ENCODE results near the gene TMEM72.
"Not testable (repeated sequence)": the region's sequence is repeated elsewhere in the genome, so short reads cannot be mapped to it uniquely, and the experiment has no call there.

TMEM72 gene

DNA sequence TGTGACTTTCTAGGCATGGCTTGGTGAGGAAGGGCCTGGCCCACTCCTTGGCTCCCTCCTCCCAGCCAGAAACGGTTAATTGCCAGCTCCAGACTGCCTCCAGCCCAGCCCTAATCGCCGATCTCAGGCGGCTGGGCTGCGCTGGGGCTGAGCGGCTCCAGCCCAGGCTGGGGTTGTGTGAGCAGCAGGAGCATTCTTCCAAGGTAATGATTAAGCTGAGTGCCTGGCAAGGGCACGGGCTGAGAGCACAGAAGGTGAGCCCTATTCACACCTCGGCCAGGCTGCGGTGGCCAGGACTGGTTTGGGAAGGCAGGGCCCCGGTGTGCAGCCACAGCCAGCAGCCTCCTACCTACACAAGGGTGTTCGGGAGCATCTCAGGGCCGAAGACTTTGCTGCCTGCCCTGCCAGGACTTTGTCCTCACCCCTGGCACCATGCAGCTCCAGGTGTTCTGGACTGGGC, at the start of gene TMEM72:
TSS of gene TMEM72 (plus strand) at position 257 of the 460 bp plus-strand sequence. CDS start at position 433, 176 bp downstream.
- DNase-seq: no peak

DNA sequence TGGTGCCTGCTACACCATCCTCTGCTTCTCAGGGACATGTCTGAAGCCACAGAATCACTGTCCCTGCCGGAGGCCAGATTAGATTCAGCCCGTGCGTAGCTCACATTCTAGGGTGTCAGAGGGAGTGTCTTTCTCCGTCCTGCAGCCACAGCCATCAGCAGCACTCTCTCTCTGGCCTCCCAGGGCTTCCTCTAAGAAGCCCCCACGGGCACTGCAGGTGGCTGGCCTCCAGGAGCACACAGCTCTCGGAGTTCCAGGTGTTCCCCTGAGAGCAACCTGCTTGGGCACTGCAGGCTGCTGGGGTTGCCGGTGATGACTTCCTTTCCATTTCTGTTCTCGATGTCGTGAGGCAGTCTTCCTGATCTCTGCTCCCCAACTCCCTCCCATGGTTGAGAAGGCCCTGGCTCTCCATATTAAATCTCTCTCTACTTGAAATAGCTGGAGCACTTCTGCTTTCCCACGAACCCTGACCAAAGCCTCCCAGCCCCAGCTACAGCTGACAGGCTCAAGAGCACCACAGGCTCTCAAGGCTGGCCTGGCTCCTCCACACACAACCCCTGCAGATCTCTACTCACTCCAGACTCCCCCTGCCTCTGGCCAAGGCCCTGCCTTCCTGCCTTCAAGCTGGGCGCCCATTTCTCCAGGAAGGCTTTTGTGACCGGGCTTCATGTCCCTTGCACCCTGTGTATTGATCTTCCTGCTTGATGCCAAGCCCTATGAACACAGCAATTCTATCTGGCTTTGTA, 49.0 kb upstream of the TMEM72 start:
- DNase-seq: no peak

DNA sequence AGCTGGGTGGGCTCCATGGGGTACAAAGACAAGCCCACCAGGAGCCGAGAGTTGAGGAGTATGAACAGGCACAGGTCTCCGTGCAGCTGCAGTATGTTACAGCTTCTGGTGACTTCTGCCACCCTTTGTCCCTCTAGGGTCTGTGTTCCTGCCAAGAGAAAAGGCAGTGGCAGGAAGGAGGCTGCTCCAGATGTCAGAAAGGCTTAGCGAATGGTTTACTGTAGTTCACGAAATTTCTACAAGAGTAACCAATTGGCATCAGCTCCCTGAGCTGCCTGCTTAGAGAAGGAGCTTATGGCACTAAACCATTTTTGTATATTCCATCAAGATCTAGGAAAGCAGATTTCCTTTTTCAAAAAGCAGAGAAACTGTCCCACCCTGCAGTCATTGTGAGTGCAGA, 48.2 kb upstream of the TMEM72 start:
- no peak for DNase-seq

DNA sequence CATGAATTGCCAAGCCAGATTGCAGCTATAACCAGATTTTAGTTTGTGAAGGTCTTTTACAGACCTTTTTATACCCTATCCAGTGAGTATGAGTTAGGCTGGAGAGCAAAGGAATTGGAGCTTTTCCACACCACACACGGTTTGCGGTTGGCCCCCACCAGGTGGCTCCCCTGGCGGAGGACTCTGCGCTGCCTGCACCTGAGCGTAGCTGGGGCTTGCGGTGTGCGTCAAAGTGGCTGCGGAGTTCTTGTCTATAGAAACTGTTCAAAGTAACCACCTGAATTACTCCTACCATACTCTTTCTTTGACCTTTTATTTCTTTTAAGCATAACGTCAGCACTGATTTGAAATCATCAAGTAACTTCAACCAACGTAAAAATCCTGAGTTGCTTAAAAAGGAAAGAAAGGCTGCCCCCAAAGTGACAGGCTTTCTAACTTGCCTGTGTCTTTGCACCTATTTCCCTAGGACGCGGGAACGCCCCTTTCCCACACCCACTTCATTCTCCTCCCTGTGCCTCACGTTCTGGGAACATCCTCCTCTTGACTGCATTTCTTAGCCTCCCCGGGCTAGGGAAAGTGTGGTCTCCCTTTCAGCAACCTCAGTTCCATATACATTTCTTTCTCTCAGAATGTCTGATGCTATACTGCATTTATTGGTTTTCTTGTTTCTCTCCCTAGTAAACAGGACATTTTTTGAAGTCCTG, 47.6 kb upstream of the TMEM72 start:
- no peak for DNase-seq

DNA sequence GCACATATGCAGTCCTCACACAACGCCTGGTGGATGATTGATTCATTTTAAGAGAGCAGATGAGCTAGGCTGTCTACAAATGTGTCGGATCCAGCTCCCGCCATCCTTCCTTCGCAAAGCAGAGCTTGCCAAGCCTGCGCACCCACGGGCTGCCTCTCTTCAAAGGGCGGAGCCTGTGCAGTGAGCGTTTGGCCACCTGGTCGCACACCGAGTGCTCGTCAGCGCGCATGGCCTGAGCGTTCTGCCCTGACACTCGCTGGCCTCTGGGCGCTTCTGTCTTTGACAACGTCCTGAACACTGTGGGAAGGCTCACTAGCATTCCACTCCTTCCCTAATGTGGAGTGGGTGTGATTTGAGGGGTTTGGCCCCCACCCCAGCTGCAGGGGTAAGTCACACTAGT, 47.1 kb upstream of the TMEM72 start:
- no peak for DNase-seq

DNA sequence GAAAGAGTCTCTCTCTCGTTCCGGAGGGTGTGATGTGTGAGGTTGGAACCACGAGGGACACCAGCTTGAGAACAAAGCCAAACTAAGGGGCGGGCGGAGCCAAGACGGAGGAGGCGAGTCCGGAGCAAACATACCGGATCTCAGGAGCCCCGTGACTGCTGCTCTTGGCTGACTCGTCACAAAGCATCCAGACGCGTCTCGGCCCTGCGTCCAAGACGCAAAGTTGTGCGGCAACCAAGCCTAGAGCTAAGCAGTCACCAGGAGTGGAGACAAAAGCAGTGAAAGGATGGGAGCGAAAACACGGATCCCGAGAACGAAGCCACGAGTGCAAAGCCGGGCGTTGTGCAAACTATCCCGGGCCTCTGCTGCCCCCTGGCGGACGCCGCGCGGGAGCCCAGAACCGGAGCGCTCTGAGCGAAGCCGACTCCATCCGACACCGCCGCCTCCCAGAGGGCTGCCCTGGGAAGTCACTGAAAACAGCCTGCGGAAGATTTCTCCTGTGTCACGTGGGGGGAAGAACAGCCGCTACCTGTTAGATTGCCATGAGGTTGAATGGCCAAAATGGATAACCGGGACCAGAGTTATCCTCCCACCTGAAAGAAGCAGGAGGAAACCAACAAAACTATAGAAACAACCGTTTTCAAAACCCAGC, 46.4 kb upstream of the TMEM72 start:
- peak; percentile 88 for DNase-seq

DNA sequence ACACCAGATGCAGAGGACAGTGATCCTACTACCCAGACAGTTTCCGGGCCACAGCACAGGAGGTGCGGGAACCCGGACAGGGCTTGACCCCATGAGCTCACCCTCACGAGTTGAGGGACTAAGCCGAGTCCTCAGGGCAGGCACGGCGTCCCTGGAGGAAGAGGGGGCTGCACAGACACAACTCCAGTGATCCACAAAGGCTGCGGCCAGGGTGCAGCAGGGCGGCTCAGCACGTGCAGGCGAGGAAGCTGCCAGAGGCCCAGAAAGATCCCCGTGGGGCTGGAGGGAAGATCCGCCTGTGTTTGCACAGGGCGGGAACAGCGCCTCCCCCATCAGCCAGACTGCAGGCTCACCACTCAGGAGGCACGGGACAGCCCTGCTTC, 45.9 kb upstream of the TMEM72 start:
- DNase-seq: no peak

DNA sequence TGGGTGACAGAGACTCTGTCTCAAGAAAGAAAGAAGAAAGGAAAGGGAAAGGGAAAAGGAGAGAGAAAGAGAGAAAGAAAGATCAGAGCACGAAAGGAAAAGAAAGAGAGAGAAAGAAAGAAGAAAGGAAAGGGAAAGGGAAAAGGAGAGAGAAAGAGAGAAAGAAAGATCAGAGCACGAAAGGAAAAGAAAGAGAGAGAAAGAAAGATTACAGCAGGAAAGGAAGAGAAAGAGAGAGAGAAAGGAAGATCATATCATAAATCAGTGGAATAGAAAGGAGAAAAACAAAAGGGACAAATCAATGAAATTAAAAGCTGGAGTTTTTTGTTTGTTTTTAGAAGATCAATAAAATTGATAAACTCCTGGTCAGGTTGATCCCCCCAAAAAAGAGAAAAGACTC, 44.8 kb upstream of the TMEM72 start:
- not testable (repeated sequence) for DNase-seq

DNA sequence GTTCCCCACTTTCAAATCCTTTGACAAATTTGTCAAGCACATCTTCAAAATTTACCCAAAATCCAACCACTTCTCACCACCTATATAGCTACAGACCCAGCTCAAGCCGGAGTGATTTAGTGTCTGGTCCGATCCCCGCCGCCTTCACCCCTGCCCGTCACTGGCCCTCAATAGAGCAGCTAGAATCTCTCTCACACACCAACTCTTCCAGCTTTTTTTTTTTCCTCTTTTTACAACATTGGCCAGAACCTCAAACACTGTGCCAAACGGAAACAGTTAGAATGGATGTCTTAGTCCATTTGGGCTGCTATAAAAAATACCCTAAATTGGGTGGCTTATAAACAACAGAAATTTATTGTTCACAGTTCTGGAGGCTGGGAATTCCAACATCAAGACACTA, 41.1 kb upstream of the TMEM72 start:
- DNase-seq: no peak

DNA sequence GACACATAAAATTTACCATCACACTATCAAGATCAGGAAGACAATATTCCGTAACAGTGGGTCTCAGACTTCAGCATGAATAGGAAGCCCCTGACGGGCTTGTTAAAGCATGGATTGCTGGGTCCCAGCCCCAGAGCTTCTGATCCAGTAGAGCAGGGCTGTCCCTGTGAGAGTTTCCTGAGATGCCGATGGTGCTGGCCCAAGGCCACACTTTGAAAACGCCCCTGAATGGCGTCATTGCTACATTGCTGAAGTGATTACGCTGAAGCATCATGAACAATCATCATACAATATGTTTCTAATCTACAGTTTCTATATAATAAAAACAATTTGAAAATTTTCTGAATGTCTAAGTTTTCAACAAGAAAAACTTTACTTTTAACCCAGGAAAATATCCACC, 38.0 kb upstream of the TMEM72 start:
- DNase-seq: no peak

DNA sequence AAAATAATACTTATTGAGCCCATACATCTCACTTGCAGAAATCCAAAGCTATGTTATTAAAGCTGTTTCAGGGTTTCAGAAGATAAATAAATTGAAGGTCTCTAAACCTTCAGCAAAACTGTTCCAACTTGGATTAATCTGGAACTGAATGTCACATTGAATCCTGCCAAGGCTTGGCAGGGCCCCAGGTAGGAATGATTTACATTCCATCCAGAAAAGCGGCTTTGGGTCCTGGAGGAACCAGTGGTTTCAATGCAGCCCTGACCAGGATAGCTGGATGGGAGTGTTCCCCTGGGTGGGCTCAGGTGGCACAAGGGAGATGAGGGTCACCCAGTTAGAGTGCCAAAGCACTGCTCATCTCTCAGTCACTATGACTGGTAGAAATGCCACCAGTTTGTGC, 37.0 kb upstream of the TMEM72 start:
- no peak for DNase-seq

DNA sequence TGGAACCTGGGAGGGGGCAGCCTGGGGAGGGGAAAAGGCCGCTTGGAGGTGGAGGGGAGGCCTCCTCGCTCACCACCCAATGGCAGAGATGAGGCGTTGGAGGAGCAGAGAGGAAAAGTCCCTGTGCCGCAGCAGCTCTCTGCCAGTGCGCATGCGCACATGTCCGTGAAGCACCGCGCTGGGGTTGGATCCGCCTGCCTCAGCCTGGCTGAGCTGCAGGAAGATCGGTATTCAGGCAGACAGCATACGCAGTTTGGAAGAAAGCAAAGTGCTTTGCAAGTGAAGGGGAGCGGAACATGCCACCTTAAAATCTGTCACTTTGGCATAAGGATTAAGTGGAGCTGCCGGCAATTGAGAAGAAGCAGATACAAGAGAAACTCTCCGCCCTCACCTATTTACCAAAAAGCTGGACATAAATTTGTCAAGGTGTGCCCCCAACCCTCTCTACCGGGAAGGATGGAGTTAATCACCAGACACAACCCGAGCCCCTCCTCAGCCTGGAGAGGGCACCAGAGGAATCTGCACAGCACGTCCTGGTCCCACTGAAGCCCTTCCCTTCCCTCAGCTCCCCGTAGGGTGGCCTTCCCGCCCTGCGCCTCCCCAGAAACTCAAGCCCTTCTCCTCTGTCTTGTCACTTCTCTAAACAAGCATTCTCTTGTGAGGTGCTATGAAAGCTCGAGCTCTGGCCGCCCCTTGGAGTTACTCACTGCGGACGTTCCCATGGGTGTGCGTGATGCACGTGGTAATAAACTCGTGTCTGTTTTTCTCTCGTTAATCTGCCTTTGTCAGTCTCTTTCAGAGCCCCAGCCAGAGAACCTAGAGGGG, 32.2 kb upstream of the TMEM72 start:
- DNase-seq: peak; percentile 65

DNA sequence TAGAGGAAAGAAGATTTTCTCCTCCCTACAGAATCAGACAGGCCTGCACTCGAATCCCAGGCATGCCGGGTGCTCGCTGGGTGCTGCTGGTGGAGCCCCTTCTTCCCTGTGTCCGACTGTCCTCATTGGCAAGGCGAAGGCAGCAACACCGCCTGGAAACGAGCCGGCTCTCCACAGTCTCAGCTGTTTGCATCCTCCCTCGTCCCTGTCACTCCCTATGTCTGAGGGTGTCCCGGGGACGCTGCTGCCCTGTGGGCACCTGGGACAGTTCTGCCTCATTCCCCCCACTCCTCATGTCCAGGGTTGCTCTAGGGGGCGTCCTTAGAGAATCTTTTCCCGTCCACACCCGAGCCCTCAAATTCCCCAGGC, 31.6 kb upstream of the TMEM72 start:
- no peak for DNase-seq

DNA sequence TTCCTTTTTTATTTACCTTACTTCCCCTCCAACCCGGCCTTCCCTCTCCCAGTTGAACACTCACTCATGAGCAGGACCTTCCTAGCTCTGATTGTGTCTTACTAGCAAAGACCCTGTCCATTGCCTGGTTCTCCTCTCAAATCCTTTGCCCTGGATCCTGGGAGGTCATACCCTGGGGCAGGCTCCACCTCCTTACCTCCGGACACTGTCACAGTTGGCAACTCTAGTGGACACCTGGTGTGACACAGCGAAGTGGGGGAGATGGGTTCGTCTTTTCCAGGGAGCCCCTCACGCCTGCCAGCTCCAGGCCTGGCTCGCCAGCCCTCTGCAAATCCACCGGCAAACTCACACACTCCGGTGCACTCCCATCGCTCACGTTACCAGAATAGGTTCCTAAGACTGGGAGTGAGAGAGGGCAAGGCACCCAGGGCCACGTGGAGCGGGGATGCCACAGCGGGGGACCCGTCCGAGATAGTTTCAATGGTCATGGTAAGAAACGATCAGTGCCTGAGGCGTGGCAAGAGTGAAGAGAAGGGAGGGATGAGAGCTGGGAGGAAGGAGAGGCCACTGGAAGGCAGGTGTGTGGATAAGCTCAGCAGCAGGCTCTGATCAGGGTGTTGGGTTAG, 30.9 kb upstream of the TMEM72 start:
- DNase-seq: no peak

DNA sequence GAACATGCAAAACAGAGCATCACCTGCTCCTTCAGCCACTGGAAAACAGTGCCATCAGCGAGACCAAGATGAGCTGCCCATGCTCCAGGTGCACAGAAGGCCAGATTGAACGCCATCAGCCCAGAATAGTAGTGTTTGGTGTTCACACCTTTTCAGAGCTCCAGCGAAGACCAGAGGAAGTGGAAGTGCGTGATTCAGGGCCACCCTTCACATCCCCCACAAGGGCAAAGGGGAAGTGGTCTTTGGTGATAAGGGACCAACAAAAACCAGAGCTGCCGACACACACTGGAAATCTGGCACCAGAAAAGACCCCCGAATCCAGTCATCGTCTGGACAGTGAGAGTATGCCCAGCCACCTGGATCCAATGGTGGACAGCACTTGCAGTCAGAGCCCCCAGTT, 29.5 kb upstream of the TMEM72 start:
- no peak for DNase-seq

DNA sequence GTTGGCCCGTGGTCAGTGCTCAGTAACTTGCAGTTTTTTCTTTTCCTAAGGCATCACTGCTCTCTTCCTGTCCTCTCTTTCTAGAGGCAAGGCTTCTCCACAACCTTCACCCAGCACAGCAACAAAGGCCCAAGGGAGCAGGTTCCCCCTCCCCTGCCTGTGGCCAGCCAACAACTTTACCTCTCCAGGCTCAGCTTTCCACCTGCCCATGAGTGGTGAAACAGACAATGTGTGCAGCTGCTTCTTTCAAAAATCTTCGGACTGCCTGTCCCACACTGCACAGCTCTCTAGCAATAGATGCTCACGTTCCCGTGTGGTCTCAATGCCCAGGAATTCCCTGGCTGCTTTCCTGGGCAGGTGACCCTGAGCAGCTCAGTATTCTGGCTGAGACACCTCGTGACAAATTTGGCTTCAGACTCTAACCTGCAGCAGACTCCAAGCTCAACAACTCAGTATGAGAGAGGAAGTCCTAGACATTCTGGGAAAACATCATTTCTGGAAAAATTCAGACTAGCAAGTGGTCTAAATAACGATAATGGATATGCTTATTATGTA, 28.9 kb upstream of the TMEM72 start:
- no peak for DNase-seq

DNA sequence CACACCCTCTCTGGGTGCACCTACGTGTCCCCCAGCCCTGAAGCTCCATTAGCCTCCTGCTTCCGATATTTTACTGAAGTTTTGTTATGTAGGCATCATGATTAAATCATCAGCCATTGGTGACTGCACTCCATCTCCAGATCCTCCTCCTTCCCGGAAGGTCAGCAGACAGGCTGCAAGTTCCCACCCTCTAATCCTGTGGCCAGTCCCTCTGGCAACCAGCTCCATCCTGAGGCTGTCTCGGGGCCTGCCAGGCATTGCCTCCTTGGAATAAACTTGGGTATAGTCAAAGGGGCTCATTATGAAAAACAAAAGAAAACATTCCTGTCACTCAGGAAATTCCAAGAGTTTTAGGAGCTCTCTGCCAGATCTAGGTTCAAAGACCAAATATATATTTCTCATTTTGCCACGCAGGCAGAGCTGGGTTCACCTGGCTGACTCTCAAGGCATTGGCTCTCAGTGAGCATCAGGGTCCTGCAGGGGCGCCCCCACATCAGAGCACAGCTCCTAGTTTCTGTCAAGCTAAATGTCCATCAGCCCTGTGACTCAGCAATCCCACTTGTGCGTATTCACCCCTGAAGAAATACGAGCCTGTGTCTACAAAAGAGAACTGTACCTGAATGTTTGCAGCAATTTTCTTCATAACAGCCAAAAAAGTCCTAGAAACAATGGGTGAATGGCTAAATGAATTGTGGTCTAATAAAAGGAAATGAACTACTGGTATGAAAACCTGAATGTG, 27.4 kb upstream of the TMEM72 start:
- no peak for DNase-seq

DNA sequence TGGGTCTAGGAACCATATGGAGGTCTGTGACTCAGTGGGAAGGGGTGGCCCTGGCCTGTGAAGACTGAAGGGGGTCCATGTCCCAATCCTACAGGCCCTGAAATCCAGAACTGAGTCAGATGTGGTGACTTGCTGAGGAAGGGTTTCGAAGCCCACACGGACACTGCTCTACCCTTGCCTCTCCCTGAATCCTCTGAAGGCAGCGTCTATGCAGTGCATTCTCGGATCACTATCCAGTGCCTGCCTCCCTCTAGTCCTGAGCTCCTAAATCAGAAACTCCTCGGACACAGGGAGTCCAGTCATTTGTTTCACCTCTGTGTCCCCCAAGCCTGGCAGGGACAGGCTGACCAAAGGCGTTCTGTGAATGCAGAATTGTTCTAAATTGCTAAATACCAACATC, 25.4 kb upstream of the TMEM72 start:
- DNase-seq: no peak

DNA sequence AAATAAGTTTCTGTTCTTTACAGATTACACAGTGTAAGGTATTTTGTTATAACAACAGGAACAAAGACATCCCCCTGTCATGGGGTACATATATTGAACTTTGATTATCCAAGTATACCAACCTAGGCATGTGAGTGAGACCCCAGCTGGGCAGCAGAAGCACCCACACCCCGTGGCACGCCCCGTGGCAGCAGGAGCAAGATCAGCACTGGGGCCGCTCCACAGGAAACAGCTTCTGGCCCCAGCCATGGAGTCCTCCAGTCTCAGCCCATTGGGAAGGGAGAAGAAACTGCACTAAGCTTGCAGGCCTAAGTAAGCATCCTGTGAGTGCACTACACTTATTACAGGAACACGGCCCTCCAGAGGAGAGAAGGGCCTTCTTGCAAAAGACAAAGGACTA, 24.2 kb upstream of the TMEM72 start:
- no peak for DNase-seq

DNA sequence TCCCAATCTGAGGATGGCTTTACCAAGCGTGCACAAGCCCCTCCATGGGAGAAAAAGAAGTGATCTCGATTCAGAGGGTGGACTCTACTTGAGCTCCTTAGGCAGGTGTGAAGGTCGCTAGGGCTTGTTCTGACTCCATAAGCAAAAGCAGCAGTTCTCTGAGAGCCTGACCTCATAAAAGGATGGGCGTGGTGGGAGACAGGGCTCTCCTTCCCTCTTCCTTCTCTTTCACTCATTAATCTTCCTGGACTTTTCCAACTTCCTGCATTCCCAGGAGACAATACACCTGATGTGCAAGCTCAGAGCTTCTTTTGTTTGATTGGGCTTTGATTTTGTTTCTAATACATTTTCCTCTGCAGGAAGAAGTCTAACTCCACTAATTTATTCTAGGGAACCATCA, 22.3 kb upstream of the TMEM72 start:
- no peak for DNase-seq

DNA sequence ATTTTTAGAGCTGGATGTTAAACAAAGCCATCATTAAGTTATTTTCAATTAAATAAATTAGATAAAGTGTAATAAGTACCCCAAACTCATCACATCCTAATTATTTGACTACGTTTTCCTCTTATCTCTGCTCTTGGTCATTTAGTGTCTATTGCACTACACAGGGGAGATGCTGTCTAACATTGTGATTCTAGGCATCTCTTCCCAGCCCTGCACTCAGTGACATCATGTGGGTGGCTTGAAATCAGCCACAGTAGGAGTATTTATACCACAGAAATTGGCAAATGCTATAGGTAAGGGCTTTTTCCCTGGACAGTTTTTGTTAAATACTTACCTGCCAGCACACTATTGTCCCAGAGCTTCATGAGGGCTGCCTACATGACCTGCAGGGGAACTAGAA, 21.3 kb upstream of the TMEM72 start:
- DNase-seq: no peak
